D721Med (cell line): ENCODE measurements around the gene GABRB1.

Source experiments
- DNase-seq: peaks from one replicate; pipeline ENCODE4 v3.0.0; 2011; ENCODE audit warnings: low spot score; ENCODE audit not compliant: insufficient read length
- FAIRE-seq: peaks from 2 replicates; lab custom pipeline; 2011; peaks lifted over from hg19 to GRCh38; lab: Jason Lieb, UNC
- TF ChIP-seq, protein P1 (sequence below): IDR thresholded peaks from 2 replicates; pipeline ENCODE4 v1.5.1; 2012; ENCODE audit warnings: mild to moderate bottlenecking, control low read depth; ENCODE audit not compliant: insufficient read depth; ENCODE audit errors: missing control alignments

GABRB1 gene

DNA sequence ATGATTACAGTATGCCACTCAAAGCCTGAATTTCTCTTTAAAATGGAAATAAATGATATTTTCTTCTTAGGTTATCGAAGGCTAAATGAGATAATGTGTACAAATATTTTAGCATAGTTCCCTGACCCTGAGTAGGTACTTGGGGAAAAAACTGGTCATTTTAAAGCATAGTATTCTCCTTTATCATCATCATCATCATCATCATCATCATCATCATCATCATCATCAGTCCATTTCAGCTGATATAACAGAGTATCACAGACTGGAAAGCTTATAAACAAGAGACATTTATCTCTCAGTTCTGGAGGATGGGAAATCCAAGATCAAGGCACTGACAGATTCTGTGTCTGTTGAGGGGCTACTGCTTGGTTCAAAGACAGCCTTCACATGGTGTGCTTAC lies 13.9 kb downstream of the GABRB1 start:
- TF ChIP-seq, protein P1, sequence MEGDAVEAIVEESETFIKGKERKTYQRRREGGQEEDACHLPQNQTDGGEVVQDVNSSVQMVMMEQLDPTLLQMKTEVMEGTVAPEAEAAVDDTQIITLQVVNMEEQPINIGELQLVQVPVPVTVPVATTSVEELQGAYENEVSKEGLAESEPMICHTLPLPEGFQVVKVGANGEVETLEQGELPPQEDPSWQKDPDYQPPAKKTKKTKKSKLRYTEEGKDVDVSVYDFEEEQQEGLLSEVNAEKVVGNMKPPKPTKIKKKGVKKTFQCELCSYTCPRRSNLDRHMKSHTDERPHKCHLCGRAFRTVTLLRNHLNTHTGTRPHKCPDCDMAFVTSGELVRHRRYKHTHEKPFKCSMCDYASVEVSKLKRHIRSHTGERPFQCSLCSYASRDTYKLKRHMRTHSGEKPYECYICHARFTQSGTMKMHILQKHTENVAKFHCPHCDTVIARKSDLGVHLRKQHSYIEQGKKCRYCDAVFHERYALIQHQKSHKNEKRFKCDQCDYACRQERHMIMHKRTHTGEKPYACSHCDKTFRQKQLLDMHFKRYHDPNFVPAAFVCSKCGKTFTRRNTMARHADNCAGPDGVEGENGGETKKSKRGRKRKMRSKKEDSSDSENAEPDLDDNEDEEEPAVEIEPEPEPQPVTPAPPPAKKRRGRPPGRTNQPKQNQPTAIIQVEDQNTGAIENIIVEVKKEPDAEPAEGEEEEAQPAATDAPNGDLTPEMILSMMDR: no peak
- DNase-seq (no peak), FAIRE-seq (no peak)

DNA sequence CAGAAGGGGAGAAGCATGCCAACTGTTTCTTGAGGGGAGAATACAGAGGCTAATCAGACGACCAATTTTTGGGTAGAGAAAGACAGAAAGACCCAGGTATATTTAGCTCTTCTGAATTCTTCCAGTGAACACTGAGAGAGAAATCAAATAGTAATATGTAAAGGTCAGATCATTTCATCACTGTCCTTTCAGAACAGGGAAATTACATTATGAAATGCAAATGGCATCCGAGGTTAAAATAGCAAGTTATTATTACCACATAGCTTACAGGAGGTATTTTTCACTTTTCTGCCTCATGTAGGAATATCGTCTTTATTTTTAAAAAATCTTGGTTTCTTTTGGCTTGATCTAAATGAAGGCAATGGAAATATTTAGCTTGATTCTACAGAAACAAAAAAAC lies 18.0 kb downstream of the GABRB1 start:
- no peak for DNase-seq
- TF ChIP-seq, protein P1: no peak
- FAIRE-seq: no peak

DNA sequence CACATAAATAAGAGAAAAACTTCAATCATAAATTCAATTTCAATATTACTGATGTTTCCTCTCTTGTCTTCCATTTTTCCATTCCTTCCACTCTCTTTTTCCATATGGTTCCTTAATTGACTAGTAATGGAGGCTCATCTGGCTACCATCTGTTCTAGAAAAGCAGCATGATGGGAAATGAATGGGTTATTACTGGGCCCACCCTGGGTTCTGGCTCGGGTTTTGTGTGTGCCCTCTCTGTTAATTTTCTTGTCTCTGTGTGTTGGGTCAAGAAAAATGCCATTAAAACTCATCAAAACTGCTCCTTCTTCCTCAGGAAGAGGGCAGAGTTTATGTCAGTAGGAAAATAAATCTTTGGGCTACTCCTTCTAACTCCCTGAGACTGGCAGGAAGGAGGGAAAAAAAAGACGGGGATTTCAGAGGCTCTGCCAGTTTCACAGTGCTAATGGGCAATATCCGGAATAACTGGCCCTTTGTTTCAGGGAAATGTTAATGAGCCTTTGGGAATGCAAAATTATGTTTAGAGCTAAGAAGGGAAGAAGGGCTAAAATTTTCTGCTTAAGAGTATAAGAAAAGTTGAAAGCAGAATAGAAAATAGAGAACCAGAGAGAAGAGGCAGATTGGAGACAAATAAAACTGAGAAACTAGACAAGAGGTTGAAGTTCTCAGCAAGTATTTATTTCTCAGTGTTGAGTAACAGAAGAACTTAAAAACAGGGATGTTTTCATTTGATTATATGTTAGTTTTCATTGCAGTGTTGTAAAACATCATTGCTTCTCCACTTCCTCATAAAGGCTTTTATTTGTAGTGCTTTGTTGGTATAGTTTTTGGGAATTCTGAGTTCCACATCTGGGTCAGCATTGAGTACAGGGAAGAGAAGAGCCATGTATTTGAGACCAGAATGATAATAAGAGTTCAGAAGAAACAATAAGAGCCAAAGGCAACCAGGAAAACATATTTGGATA lies 19.7 kb downstream of the GABRB1 start:
- no peak for DNase-seq
- FAIRE-seq: no peak
- TF ChIP-seq, protein P1: no peak

DNA sequence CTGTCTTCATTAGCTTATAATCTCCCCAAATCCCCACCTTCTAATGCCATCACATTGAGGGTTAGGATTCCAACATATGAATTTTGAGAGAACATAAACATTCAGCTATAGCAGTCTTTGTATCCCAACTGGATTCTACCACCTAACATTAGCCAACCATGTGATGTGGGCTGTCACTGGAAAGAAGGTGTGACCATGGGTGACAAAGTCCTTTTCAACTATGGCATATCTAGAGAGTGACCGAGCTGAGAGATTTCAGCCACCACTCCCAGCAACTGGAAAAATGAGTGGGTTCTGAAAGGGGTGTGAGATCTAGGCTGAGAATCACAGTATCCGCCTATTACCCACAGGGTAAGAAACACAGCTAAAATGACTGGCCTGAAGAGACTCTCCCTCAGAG lies 22.1 kb downstream of the GABRB1 start:
- TF ChIP-seq, protein P1: no peak
- no peak for DNase-seq
- no peak for FAIRE-seq

DNA sequence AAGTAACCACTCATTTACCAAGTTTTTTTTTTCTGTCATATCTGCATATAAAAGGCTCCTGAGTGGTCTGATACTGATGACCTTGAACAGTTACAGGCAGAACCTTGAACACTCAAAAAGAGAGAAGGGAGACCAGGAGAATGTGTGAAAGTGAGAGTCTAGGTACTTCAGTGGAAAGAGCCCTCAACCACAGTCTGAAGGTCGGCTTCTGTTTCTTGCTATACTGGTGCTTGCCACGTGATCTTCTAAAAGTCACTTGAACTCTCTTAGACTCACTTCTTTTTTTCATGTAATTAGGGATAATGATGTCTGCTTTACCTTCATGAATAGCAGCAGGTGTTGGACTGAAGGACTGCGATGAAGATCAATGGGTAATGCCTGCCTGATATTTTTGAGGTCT lies 22.8 kb downstream of the GABRB1 start:
- TF ChIP-seq, protein P1: no peak
- FAIRE-seq: no peak
- no peak for DNase-seq

DNA sequence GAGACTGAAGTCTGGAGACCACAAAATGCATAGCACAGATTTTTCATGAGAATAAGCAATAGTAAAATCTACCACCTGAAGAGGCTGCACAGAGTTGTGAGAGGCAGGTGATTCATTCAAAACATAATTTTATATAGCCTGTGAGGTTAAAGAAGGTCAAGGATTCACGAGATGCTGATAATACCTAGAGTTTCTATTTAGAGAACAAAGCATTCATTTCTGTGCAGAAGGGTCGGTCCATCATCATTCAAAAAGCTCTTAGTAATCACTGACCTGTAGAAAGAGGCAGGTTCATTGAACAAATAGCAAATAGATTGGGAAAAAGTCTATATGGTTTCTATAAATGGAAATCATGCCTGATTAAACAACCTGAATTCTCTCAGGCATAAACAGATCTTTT lies 26.6 kb downstream of the GABRB1 start:
- FAIRE-seq: no peak
- TF ChIP-seq, protein P1: no peak
- no peak for DNase-seq

DNA sequence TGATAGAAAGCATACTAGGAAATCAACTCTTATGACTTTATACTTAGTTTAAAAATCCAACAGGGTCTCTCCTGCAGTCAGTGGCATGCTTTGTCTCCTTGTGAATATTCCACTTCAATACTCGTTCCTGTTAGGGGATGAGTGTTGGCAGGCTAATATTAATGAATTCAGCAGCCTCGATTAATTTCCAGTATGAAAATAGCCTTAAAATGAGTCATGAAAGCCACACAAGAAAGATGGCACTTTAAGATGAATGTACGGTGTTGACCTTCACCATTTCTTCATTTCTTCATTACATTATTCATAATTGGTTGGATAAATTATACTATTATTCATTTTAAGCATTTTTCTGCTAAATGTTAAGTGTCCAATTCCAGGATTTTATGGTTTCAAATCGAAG lies 29.2 kb downstream of the GABRB1 start:
- DNase-seq (no peak), FAIRE-seq (no peak)
- TF ChIP-seq, protein P1: no peak
